ENCODE data around the gene DNAJC11.

The DNAJC11 gene

DNA sequence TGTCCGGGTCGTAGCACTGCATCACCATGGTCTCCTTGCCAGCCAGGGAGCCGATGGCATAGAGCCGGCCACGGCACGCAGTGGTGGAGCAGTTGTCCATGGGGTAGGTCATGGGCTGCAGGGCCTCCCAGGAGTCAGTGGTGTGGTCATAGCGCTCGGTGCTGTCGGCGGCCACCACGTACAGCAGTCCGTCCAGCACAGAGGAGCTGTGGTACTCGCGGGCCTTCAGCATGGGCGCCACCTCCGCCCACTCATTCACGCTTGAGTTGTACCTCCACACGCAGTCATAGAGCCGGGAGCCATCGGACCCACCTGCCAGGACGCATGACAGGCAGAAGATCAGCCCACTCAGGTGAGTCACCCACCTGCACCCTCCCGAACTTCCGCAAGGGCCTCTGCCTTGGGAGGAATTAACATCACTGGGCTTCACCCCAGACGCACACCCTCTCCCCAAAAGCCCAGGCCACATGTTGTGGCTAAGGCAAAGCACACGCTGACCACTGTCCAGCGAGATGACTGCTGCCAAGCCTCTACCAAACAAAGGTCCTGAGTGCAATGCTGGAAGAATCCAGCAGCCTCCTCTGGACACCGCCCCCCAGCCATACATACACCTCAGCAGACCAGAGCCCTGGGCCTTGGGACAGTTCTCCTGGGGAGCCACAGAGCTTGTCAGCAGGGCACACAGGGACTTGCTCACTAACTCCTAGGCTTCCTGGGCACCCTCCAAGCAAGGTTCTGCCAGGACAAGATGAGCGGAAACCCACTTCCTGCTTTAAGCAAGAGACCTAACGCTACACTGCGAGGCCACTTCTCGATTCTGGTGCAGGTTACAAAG, 102.3 kb downstream of the DNAJC11 start (continued):
- TF ChIP-seq, protein P1, sequence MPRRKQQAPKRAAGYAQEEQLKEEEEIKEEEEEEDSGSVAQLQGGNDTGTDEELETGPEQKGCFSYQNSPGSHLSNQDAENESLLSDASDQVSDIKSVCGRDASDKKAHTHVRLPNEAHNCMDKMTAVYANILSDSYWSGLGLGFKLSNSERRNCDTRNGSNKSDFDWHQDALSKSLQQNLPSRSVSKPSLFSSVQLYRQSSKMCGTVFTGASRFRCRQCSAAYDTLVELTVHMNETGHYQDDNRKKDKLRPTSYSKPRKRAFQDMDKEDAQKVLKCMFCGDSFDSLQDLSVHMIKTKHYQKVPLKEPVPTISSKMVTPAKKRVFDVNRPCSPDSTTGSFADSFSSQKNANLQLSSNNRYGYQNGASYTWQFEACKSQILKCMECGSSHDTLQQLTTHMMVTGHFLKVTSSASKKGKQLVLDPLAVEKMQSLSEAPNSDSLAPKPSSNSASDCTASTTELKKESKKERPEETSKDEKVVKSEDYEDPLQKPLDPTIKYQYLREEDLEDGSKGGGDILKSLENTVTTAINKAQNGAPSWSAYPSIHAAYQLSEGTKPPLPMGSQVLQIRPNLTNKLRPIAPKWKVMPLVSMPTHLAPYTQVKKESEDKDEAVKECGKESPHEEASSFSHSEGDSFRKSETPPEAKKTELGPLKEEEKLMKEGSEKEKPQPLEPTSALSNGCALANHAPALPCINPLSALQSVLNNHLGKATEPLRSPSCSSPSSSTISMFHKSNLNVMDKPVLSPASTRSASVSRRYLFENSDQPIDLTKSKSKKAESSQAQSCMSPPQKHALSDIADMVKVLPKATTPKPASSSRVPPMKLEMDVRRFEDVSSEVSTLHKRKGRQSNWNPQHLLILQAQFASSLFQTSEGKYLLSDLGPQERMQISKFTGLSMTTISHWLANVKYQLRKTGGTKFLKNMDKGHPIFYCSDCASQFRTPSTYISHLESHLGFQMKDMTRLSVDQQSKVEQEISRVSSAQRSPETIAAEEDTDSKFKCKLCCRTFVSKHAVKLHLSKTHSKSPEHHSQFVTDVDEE (CRISPR knock-in tag; IDR thresholded peaks at IDR 0.05) = no peak
- TF ChIP-seq, protein P2, sequence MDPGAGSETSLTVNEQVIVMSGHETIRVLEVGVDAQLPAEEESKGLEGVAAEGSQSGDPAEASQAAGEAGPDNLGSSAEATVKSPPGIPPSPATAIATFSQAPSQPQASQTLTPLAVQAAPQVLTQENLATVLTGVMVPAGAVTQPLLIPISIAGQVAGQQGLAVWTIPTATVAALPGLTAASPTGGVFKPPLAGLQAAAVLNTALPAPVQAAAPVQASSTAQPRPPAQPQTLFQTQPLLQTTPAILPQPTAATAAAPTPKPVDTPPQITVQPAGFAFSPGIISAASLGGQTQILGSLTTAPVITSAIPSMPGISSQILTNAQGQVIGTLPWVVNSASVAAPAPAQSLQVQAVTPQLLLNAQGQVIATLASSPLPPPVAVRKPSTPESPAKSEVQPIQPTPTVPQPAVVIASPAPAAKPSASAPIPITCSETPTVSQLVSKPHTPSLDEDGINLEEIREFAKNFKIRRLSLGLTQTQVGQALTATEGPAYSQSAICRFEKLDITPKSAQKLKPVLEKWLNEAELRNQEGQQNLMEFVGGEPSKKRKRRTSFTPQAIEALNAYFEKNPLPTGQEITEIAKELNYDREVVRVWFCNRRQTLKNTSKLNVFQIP (CRISPR knock-in tag; IDR thresholded peaks at IDR 0.05; ENCODE audit: borderline replicate concordance, low read depth) = no peak

DNA sequence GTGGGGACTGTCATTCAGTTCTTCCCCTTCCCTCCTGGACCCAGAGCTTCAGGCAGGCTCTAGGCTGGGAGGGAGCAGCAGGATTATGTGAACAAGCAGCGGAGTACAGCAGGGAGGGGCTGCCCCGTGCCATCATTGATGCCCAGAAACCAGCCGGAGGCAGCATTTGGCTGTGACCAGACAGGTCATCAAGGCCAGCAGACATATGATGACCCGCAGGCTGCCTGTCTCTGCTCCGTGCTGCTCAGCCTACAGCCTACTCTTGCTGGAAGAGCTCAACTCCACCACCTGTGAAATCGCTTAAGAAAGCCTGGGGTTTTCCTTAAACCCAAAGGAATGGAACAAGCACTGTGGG, 103.9 kb downstream of the DNAJC11 start:
- TF ChIP-seq, protein P2 (CRISPR knock-in tag; IDR thresholded peaks at IDR 0.05; ENCODE audit: borderline replicate concordance, low read depth) = no peak
- TF ChIP-seq, protein P3, sequence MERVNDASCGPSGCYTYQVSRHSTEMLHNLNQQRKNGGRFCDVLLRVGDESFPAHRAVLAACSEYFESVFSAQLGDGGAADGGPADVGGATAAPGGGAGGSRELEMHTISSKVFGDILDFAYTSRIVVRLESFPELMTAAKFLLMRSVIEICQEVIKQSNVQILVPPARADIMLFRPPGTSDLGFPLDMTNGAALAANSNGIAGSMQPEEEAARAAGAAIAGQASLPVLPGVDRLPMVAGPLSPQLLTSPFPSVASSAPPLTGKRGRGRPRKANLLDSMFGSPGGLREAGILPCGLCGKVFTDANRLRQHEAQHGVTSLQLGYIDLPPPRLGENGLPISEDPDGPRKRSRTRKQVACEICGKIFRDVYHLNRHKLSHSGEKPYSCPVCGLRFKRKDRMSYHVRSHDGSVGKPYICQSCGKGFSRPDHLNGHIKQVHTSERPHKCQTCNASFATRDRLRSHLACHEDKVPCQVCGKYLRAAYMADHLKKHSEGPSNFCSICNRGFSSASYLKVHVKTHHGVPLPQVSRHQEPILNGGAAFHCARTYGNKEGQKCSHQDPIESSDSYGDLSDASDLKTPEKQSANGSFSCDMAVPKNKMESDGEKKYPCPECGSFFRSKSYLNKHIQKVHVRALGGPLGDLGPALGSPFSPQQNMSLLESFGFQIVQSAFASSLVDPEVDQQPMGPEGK (CRISPR knock-in tag; IDR thresholded peaks at IDR 0.05; ENCODE audit: borderline replicate concordance) = no peak
- TF ChIP-seq ZNF565 (CRISPR knock-in tag; conservative IDR thresholded peaks at IDR 0.05; ENCODE audit: low read depth) (no peak), ESRRG (CRISPR knock-in tag; IDR thresholded peaks at IDR 0.05) (no peak), ZC3H10 (CRISPR knock-in tag; IDR thresholded peaks at IDR 0.05) (no peak), ZFP3 (CRISPR knock-in tag; IDR thresholded peaks at IDR 0.05) (no peak), RARB (CRISPR knock-in tag; IDR thresholded peaks at IDR 0.05) (no peak), TCF4 (CRISPR knock-in tag; IDR thresholded peaks at IDR 0.05; ENCODE audit: borderline replicate concordance) (no peak), PPARA (CRISPR knock-in tag; IDR thresholded peaks at IDR 0.05; ENCODE audit: borderline replicate concordance) (no peak), SNAI2 (CRISPR knock-in tag; IDR thresholded peaks at IDR 0.05) (no peak), ZNF8 (CRISPR knock-in tag; IDR thresholded peaks at IDR 0.05) (no peak), BACH2 (CRISPR knock-in tag; IDR thresholded peaks at IDR 0.05; ENCODE audit: borderline replicate concordance) (no peak), GLIS3 (CRISPR knock-in tag; IDR thresholded peaks at IDR 0.05) (no peak), ZFP30 (CRISPR knock-in tag; IDR thresholded peaks at IDR 0.05) (no peak), ARNTL (CRISPR knock-in tag; IDR thresholded peaks at IDR 0.05; ENCODE audit: borderline replicate concordance, low read depth) (no peak), ZNF70 (CRISPR knock-in tag; IDR thresholded peaks at IDR 0.05) (no peak), CSDC2 (CRISPR knock-in tag; IDR thresholded peaks at IDR 0.05) (no peak)
- TF ChIP-seq, protein P1 (CRISPR knock-in tag; IDR thresholded peaks at IDR 0.05) = no peak
- TF ChIP-seq, protein P4, sequence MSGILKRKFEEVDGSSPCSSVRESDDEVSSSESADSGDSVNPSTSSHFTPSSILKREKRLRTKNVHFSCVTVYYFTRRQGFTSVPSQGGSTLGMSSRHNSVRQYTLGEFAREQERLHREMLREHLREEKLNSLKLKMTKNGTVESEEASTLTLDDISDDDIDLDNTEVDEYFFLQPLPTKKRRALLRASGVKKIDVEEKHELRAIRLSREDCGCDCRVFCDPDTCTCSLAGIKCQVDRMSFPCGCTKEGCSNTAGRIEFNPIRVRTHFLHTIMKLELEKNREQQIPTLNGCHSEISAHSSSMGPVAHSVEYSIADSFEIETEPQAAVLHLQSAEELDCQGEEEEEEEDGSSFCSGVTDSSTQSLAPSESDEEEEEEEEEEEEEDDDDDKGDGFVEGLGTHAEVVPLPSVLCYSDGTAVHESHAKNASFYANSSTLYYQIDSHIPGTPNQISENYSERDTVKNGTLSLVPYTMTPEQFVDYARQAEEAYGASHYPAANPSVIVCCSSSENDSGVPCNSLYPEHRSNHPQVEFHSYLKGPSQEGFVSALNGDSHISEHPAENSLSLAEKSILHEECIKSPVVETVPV (CRISPR knock-in tag; IDR thresholded peaks at IDR 0.05) = no peak
- TF ChIP-seq, protein P5, sequence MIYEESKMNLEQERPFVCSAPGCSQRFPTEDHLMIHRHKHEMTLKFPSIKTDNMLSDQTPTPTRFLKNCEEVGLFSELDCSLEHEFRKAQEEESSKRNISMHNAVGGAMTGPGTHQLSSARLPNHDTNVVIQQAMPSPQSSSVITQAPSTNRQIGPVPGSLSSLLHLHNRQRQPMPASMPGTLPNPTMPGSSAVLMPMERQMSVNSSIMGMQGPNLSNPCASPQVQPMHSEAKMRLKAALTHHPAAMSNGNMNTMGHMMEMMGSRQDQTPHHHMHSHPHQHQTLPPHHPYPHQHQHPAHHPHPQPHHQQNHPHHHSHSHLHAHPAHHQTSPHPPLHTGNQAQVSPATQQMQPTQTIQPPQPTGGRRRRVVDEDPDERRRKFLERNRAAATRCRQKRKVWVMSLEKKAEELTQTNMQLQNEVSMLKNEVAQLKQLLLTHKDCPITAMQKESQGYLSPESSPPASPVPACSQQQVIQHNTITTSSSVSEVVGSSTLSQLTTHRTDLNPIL (CRISPR knock-in tag; IDR thresholded peaks at IDR 0.05; ENCODE audit: low read depth) = no peak
- ATAC-seq = no peak
